ENCODE data around the gene ZNF486.

Gene ZNF486

DNA sequence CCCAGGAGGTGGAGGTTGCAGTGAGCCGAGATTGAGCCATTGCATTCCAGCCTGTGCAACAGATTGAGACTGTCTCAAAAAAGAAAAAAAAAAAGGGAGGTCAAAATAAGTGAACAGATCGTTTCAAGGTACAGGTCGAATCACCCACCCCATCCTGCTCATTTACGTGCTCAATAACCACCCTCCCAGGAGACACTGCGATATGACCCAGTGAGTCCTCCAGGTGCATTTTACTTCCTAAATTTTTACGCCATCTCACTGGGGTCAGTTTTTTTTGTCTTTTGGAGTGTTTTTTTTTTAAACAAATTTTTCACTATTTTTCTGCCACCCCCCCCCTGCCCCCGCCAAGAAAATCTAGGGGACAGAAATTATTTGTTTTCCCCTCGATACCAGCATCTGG is 68.1 kb downstream of the ZNF486 start:
- no peak for TF ChIP-seq GATA3 (IDR thresholded peaks at IDR 0.05; ENCODE audit: low read depth, low read length)
- TF ChIP-seq GATA2 (IDR thresholded peaks at IDR 0.05; ENCODE audit: low read depth, low read length): no peak

DNA sequence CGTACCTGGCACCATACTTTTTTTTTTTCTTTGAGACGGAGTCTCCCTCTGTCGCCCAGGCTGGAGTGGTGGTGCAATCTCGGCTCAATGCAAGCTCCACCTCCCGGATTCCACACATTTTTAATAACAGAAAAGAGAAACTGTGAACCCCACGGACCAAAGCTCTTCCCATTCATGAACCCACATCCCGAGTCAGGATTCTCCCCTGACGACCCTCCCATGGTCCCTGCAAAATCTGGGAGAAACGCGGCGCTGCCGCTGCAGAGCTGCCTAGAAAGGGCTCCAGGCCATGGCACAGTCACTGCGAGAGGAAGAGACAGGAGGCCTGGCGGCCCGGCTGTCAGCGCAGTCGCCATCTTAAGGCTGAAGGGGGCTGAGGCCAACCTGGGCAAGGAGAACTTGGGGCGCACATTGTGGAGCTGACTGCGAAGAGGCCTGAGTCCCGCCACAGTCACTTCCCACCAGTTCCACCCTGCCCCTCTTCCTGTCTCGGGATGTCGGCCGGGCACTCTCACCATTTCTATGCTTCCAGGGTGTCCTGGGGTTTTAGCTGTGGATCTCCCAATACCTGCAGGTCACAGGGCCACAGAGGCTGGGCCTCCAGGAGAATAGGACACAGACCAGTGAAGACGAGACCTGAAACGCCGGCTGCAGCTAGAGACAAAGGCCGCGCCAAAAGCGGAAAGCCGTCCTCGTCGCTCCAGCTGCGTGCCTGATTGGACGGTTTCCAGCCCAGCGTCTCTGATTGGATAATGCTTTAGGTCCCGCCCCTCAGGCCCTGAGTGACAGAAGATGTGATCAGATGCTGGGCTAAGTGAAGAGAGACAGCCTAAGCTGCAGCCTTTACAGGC is 71.0 kb downstream of the ZNF486 start:
- no peak for TF ChIP-seq GATA3 (IDR thresholded peaks at IDR 0.05; ENCODE audit: low read depth, low read length)
- TF ChIP-seq GATA2 (IDR thresholded peaks at IDR 0.05; ENCODE audit: low read depth, low read length): 0 out of 2 replicates have a peak, but pooled peaks have one; percentile 30

DNA sequence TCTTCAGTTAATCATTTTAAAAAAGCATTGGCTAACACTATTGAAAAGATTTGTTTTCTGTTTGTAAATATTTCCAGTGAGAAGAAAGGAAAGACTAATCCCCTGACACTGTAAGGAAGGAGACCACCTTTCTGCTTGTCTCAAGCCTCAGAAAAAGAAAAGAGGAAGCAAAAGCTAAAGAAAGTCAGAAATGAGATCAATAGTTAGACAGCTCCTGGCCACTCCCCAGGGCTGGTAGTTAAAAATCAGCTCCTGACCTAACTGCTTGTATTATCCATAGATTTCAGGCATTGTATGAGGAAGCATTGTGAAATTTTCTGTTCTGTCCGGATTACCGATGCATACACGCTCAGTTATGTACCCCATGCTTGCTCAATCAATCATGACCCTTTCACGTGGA is 76.6 kb downstream of the ZNF486 start:
- TF ChIP-seq GATA2 (IDR thresholded peaks at IDR 0.05; ENCODE audit: low read depth, low read length) (no peak), GATA3 (IDR thresholded peaks at IDR 0.05; ENCODE audit: low read depth, low read length) (no peak)

DNA sequence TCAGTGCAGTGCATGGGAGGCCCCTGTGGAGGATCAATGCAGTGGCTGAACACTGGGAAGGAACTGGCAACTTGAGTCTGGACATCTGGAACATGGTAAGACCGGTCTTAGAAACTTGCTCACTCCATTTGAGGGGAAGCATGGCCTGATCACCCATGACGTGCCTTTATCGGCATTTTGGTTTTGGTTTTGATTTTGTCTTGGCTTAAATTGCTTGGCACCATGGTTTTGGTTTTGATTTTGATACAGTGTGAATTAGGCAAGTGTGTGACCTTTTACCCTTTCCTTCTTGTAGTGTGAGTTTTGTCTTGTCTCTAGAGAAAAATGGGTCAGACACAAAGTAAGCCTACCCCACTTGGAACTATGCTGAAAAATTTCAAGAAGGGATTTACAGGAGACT is 77.3 kb downstream of the ZNF486 start:
- TF ChIP-seq GATA2 (IDR thresholded peaks at IDR 0.05; ENCODE audit: low read depth, low read length): no peak
- TF ChIP-seq GATA3 (IDR thresholded peaks at IDR 0.05; ENCODE audit: low read depth, low read length): no peak

DNA sequence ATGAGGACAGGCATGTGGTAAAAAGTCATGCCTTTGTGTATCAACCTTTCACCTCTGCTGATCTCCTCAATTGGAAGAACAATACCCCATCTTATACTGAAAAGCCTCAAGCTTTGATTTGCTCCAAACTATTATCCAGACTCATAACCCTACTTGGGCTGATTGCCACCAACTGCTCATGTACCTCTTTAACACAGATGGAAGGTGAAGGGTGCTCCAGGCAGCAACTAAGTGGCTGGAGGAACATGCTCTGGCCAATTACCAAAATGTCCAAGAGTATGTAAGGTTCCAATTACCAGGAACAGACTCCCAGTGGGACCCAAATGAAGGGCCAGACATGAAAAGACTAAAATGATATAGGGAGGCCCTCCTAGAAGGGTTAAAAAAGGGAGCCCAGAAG is 78.3 kb downstream of the ZNF486 start:
- no peak for TF ChIP-seq GATA2 (IDR thresholded peaks at IDR 0.05; ENCODE audit: low read depth, low read length)
- no peak for TF ChIP-seq GATA3 (IDR thresholded peaks at IDR 0.05; ENCODE audit: low read depth, low read length)

DNA sequence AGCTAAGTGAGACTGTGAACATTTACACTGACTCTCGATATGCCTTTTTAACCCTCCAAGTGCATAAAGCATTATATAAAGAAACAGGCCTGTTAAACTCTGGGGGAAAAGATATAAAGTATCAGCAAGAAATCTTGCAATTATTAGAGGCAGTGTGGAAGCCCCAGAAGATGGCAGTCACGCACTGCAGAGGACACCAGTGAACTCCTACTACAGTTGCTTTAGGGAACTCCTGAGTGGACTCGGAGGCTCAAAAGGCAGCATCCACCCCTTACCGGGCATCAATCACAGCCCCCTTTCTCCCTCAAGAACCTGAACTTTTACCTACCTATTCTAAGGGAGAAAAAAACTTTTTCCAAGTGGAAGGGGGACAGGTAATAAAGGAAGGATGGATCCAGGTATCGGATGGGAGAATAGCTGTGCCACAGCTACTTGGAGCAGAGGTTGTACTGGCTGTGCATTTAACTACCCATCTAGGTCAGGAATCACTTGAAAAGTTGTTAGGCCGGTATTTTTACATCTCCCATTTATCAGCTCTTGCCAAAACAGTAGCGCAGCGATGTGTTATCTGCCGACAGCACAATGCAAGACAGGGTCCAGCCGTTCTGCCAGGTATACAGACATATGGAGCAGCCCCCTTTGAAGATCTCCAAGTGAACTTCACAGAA is 80.1 kb downstream of the ZNF486 start:
- TF ChIP-seq GATA3 (IDR thresholded peaks at IDR 0.05; ENCODE audit: low read depth, low read length) (no peak), GATA2 (IDR thresholded peaks at IDR 0.05; ENCODE audit: low read depth, low read length) (no peak)
